B cell (primary cell): ENCODE measurements around the gene TBC1D2B. TPM values are rescaled to one million over a fixed set of nuclear protein-coding genes. Genes with fewer than 3 reads are reported as not detected.

Experiments used
- ATAC-seq: fragments of 200-7000 bp; cut with Tn5 transposase; one replicate; pipeline ENCODE4 v1.10.0; 2021; ENCODE audit warnings: low read depth, mild to moderate bottlenecking, moderate number of reproducible peaks, moderate library complexity
- CTCF ChIA-PET: fragments of 350-600 bp; sonication (Branson Sonifier 250); formaldehyde crosslinking; loops from one replicate; lab custom pipeline; 2021; ENCODE audit warnings: antibody characterized with exemption, inconsistent platforms; lab: Charles Lee
- POLR2A ChIA-PET: fragments of 350-600 bp; sonication (Branson Sonifier 250); formaldehyde crosslinking; loops from one replicate; lab custom pipeline; 2021; ENCODE audit warnings: antibody characterized with exemption; lab: Charles Lee
- DNase-seq: peaks from one replicate; pipeline ENCODE4 v3.0.0; 2013
- H2AFZ ChIP-seq: 2 replicates; pipeline ENCODE4 v1.6.1; 2012; ENCODE audit warnings: mild to moderate bottlenecking, low read depth, low read length; ENCODE audit not compliant: insufficient read depth, poor library complexity, severe bottlenecking
- H3K27ac ChIP-seq, 2 donors: 1 replicate in 1 of 2; 2 replicates in 1 of 2; pipeline ENCODE4 v1.5.1; 2012 to 2013; ENCODE audit warnings: low read length in 2 of 2, mild to moderate bottlenecking in 2 of 2, moderate library complexity in 1 of 2
- H3K27me3 ChIP-seq, 4 experiments: fragments of 200-600 bp in 1 of 4; sonication (generic) in 1 of 4; replicated peaks in 1 of 4; 1 replicate in 2 of 4; 2 replicates in 2 of 4; pipeline versions ENCODE4 v1.6.1 to v1.7.0; 2013 to 2016; ENCODE audit warnings: low read length in 3 of 4, mild to moderate bottlenecking in 2 of 4, mixed read lengths in 1 of 4, moderate library complexity in 1 of 4; ENCODE audit not compliant: insufficient read depth in 4 of 4, control insufficient read depth in 3 of 4; ENCODE audit errors: control extremely low read depth in 1 of 4
- H3K36me3 ChIP-seq, 2 experiments: replicated peaks in 1 of 2; 1 replicate in 1 of 2; 2 replicates in 1 of 2; pipeline versions ENCODE4 v1.6.1 to v1.7.1; 2013; ENCODE audit warnings: low read length in 1 of 2; ENCODE audit not compliant: insufficient read depth in 2 of 2, control insufficient read depth in 1 of 2; ENCODE audit errors: control extremely low read depth in 1 of 2, extremely low read depth in 1 of 2
- H3K4me1 ChIP-seq, 2 donors: fragments of 200-600 bp in 1 of 2; sonication (generic) in 1 of 2; 1 replicate in 1 of 2; 2 replicates in 1 of 2; pipeline versions ENCODE4 v1.5.1 to v1.6.1; 2013 to 2017; ENCODE audit warnings: low read length in 2 of 2; ENCODE audit not compliant: control insufficient read depth in 2 of 2, insufficient read depth in 2 of 2
- H3K4me2 ChIP-seq: replicated peaks from 2 replicates; pipeline ENCODE3; 2012; ENCODE audit warnings: mild to moderate bottlenecking, low read depth, low read length; ENCODE audit not compliant: poor library complexity, severe bottlenecking
- H3K4me3 ChIP-seq, 5 experiments: fragments of 200-600 bp in 1 of 5; sonication (generic) in 1 of 5; 1 replicate in 3 of 5; 2 replicates in 2 of 5; pipeline versions ENCODE4 v1.5.1 to v1.7.0; 2011 to 2016; ENCODE audit warnings: low read length in 4 of 5, mild to moderate bottlenecking in 4 of 5, low read depth in 2 of 5, control low read depth in 1 of 5, moderate library complexity in 1 of 5; ENCODE audit not compliant: insufficient read depth in 1 of 5; ENCODE audit errors: control extremely low read depth in 1 of 5, extremely low read depth in 1 of 5
- H3K79me2 ChIP-seq: fragments of 200-600 bp; sonication (generic); one replicate; pipeline ENCODE4 v1.6.0; 2016; ENCODE audit warnings: low read length; ENCODE audit not compliant: control insufficient read depth, insufficient read depth
- H3K9ac ChIP-seq: fragments of 200-600 bp; sonication (generic); 2 replicates; pipeline ENCODE4 v1.6.1; 2017; ENCODE audit warnings: mild to moderate bottlenecking, low read length, moderate library complexity
- H3K9me3 ChIP-seq, 3 donors: one replicate each; pipeline versions ENCODE4 v1.6.1 to v1.7.1; 2013; ENCODE audit warnings: low read length in 2 of 3; ENCODE audit not compliant: control insufficient read depth in 2 of 3, insufficient read depth in 1 of 3; ENCODE audit errors: control extremely low read depth in 1 of 3
- H4K20me1 ChIP-seq: 2 replicates; pipeline ENCODE4 v1.6.0; 2012; ENCODE audit warnings: mild to moderate bottlenecking, low read length; ENCODE audit not compliant: insufficient read depth, control insufficient read depth, poor library complexity, severe bottlenecking
- H3K27ac Mint-ChIP-seq: one replicate; pipeline ENCODE4 v1.8.0; 2021; ENCODE audit warnings: mixed read lengths
- H3K27me3 Mint-ChIP-seq: one replicate; pipeline ENCODE4 v1.8.0; 2021; ENCODE audit warnings: mixed read lengths
- H3K4me1 Mint-ChIP-seq: one replicate; pipeline ENCODE4 v1.8.0; 2021; ENCODE audit warnings: mixed read lengths
- H3K4me3 Mint-ChIP-seq: one replicate; pipeline ENCODE4 v1.8.0; 2021; ENCODE audit warnings: mixed read lengths
- H3K9me3 Mint-ChIP-seq: one replicate; pipeline ENCODE4 v1.8.0; 2022; ENCODE audit warnings: mixed read lengths; ENCODE audit not compliant: insufficient read depth
- EZH2 ChIP-seq: IDR thresholded peaks from 2 replicates; pipeline ENCODE4 v1.6.1; 2012; ENCODE audit warnings: borderline replicate concordance, low read depth, mild to moderate bottlenecking, moderate library complexity, low read length; ENCODE audit not compliant: insufficient read depth, poor library complexity, severe bottlenecking
- WGBS: methylation state at CpG from one replicate; pipeline ENCODE4 v1.1.5; 2013; ENCODE audit warnings: missing lambda C conversion rate; ENCODE audit not compliant: insufficient coverage; 5-methylcytosine and 5-hydroxymethylcytosine counted together
- intact Hi-C: fragments of 100-400 bp; cut with micrococcal nuclease; formaldehyde crosslinking; loops from one replicate; pipeline ENCODE4 v1.10.0; 2022
- polyA plus RNA-seq: library from polyadenylated mRNA; depleted of rRNA; stranded (reverse); fragments of >200 nt; gene quantifications from 2 replicates; pipeline ENCODE4 v1.2.3, GENCODE V29; 2012
- total RNA-seq, 2 donors: library from RNA; stranded (reverse); fragments of 120-200 nt in 1 of 2; gene quantifications; 1 replicate in 1 of 2; 2 replicates in 1 of 2; pipeline versions ENCODE4 v1.2.3 to v1.2.4, GENCODE V29; 2013 to 2022
- TF ChIP-seq, protein P1 (sequence below): fragments of 200-600 bp; IDR thresholded peaks from one replicate; pipeline ENCODE4 v1.8.0; 2022; ENCODE audit warnings: antibody characterized with exemption, mild to moderate bottlenecking

Gene TBC1D2B
- total and polyA plus RNA-seq, 2 donors (not counting 1 experiment from before 2014, with no cell fraction given), result 8.5 to 26.1 TPM

DNA sequence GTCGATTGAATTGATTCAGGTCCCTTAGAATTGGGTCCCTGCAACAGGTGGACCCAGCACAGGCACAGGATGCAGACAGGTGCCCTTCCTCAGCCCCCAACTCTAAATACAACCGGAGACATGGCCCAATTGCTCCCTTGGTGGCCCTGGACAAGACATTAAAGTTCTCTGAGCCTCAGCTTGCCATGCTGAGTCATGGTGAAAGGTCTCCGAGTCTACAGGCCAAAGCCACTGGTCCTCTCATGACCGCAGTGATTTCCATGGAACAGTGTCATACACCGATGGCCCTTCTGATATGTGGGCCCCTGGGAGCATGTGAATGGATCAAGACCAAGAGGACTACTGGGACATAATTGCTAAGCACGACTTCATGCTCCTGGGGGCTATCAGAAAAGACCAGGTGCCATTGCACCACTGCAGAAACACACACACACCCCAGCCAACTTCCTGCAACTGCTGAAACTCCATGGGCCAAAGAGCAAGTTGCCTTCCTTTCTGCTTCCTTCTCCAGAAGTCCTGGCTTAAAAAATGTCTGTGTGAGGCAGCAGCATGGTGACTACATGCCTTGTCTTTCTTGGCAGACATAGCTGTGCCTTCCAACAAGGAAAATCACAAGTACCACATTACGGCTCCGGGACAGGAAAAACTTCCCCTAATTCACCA, 38.8 kb downstream of the TBC1D2B start:
- H3K9me3 Mint-ChIP-seq, result no peaks in the 10 kb centered on the region
- no peak overlapping the region for H3K4me2 ChIP-seq
- H3K27ac ChIP-seq, result no peak overlapping the region
- peaks cover 45% of the 10 kb centered on the region for H3K4me1 Mint-ChIP-seq
- no peak overlapping the region for H3K4me3 Mint-ChIP-seq
- H3K9me3 ChIP-seq, result no peaks in the 10 kb centered on the region
- peaks cover 6% of the 10 kb centered on the region for H3K79me2 ChIP-seq
- ATAC-seq (no peak), DNase-seq (no peak)
- POLR2A ChIA-PET, result no interaction called here
- intact Hi-C loops, result no loop called here
- H3K9ac ChIP-seq, result no peak overlapping the region
- no peaks in the 10 kb centered on the region for H3K27me3 ChIP-seq
- H3K4me1 ChIP-seq, result peaks cover 25 to 31% of the 10 kb centered on the region in 2 donors
- H3K4me3 ChIP-seq, result no peak overlapping the region
- CTCF ChIA-PET, result interaction anchor here (1.3 kb wide), 1 partner anchor 70 kb away, joined by 3 read pairs; no protein-coding TSS in a partner anchor
- no peak overlapping the region for H3K27ac Mint-ChIP-seq
- no peaks in the 10 kb centered on the region for H3K36me3 ChIP-seq
- TF ChIP-seq, protein P1, sequence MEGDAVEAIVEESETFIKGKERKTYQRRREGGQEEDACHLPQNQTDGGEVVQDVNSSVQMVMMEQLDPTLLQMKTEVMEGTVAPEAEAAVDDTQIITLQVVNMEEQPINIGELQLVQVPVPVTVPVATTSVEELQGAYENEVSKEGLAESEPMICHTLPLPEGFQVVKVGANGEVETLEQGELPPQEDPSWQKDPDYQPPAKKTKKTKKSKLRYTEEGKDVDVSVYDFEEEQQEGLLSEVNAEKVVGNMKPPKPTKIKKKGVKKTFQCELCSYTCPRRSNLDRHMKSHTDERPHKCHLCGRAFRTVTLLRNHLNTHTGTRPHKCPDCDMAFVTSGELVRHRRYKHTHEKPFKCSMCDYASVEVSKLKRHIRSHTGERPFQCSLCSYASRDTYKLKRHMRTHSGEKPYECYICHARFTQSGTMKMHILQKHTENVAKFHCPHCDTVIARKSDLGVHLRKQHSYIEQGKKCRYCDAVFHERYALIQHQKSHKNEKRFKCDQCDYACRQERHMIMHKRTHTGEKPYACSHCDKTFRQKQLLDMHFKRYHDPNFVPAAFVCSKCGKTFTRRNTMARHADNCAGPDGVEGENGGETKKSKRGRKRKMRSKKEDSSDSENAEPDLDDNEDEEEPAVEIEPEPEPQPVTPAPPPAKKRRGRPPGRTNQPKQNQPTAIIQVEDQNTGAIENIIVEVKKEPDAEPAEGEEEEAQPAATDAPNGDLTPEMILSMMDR, result no peak
- no peak for TF ChIP-seq EZH2
- H3K27me3 Mint-ChIP-seq, result no peaks in the 10 kb centered on the region
- 90% methylated on average over 8 of the region's 8 CpGs for WGBS
- H4K20me1 ChIP-seq, result no peaks in the 10 kb centered on the region
- H2AFZ ChIP-seq, result no peak overlapping the region

DNA sequence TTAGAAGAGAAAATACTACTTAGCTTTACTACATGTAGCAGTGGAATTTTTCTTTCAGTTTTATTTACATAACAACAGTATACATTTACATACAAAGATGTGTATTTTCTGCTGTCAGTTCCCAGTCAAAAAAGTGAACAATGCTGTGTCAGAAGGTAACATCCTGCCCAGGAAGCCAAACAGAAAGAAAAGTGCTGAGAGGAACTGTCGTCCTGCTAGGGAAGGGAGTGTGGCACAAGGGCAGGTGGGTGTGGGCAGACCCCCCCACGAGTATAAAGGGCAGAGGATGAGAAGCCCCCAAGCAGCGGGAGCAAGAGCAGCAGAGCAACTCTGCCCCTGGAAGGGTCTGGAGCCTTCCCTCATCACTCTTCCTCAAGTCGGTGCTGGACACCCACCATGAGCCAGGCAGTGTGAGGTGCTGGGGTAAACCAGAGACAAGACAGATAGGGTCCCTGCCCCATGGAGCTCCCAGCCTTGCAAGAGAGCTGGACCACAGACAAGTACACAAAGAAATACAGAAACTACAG, 39.7 kb downstream of the TBC1D2B start:
- H3K4me2 ChIP-seq, result no peak overlapping the region
- no peak overlapping the region for H2AFZ ChIP-seq
- peaks cover 28 to 31% of the 10 kb centered on the region in 2 donors for H3K4me1 ChIP-seq
- POLR2A ChIA-PET, result no interaction called here
- CTCF ChIA-PET, result interaction anchor here (1.3 kb wide), 1 partner anchor 70 kb away, joined by 3 read pairs; no protein-coding TSS in a partner anchor
- DNase-seq (no peak), ATAC-seq (no peak)
- peaks cover 48% of the 10 kb centered on the region for H3K4me1 Mint-ChIP-seq
- no peaks in the 10 kb centered on the region for H3K9me3 Mint-ChIP-seq
- H3K27ac Mint-ChIP-seq, result no peak overlapping the region
- WGBS, result 26% methylated on average over 4 of the region's 4 CpGs
- no peak for TF ChIP-seq EZH2
- TF ChIP-seq, protein P1, result no peak
- H3K4me3 ChIP-seq, result no peak overlapping the region
- H3K9me3 ChIP-seq, result no peaks in the 10 kb centered on the region
- H3K4me3 Mint-ChIP-seq, result no peak overlapping the region
- peaks cover 6% of the 10 kb centered on the region for H3K79me2 ChIP-seq
- H3K27me3 ChIP-seq, result no peaks in the 10 kb centered on the region
- H3K36me3 ChIP-seq, result no peaks in the 10 kb centered on the region
- no peaks in the 10 kb centered on the region for H4K20me1 ChIP-seq
- no peaks in the 10 kb centered on the region for H3K27me3 Mint-ChIP-seq
- H3K9ac ChIP-seq, result no peak overlapping the region
- no peak overlapping the region for H3K27ac ChIP-seq
- intact Hi-C loops, result no loop called here
